Naive thymus-derived CD4-positive, alpha-beta T cell (primary cell): ENCODE data around the gene ARFGAP2. TPM values are rescaled to one million over a fixed set of nuclear protein-coding genes. Genes with fewer than 3 reads are reported as not detected.

Experiments
- ATAC-seq: fragments of 150-1000 bp; cut with Tn5 transposase; 2 replicates; pipeline ENCODE4 v1.10.0; 2021; ENCODE audit warnings: mild to moderate bottlenecking, moderate library complexity
- CTCF ChIA-PET: fragments of 350-600 bp; sonication (Branson Sonifier 250); formaldehyde crosslinking; loops from one replicate; lab custom pipeline; 2021; ENCODE audit warnings: antibody characterized with exemption; lab: Charles Lee
- POLR2A ChIA-PET: fragments of 350-600 bp; sonication (Branson Sonifier 250); formaldehyde crosslinking; loops from one replicate; lab custom pipeline; 2021; ENCODE audit warnings: antibody characterized with exemption, inconsistent platforms; lab: Charles Lee
- DNase-seq, 9 donors: peaks; one replicate each; pipeline versions ENCODE4 v3.0.0 to v3.0.0-alpha.2; 2020 to 2022; ENCODE audit warnings: mixed read lengths in 1 of 9
- H3K27ac ChIP-seq: one replicate; pipeline ENCODE4 v1.7.0; 2013; ENCODE audit warnings: mild to moderate bottlenecking, low read depth, low read length, moderate library complexity
- H3K27me3 ChIP-seq, 2 donors: one replicate each; pipeline ENCODE4 v1.7.0; 2013; ENCODE audit warnings: low read length in 2 of 2, mild to moderate bottlenecking in 2 of 2, moderate library complexity in 2 of 2; ENCODE audit not compliant: control insufficient read depth in 2 of 2, insufficient read depth in 2 of 2
- H3K36me3 ChIP-seq, 3 experiments: 1 replicate in 2 of 3; 2 replicates in 1 of 3; pipeline ENCODE4 v1.7.0; 2013; ENCODE audit warnings: low read length in 3 of 3, mild to moderate bottlenecking in 3 of 3, moderate library complexity in 1 of 3; ENCODE audit not compliant: insufficient read depth in 3 of 3, control insufficient read depth in 2 of 3
- H3K4me1 ChIP-seq, 2 donors: one replicate each; pipeline ENCODE4 v1.7.0; 2013; ENCODE audit warnings: low read length in 2 of 2, mild to moderate bottlenecking in 2 of 2, moderate library complexity in 1 of 2; ENCODE audit not compliant: control insufficient read depth in 2 of 2, insufficient read depth in 2 of 2
- H3K4me3 ChIP-seq: 2 replicates; pipeline ENCODE4 v1.7.0; 2013; ENCODE audit warnings: mild to moderate bottlenecking, low read length
- H3K9me3 ChIP-seq, 3 experiments: 1 replicate in 2 of 3; 2 replicates in 1 of 3; pipeline ENCODE4 v1.7.0; 2013; ENCODE audit warnings: low read length in 3 of 3; ENCODE audit not compliant: control insufficient read depth in 2 of 3
- H3K27ac Mint-ChIP-seq, 9 donors: one replicate each; pipeline ENCODE4 v1.8.0; 2020 to 2022; ENCODE audit warnings: mixed read lengths in 9 of 9, mild to moderate bottlenecking in 8 of 9, moderate library complexity in 5 of 9, inconsistent platforms in 2 of 9
- H3K27me3 Mint-ChIP-seq, 5 donors: one replicate each; pipeline ENCODE4 v1.8.0; 2021 to 2022; ENCODE audit warnings: mixed read lengths in 5 of 5, mild to moderate bottlenecking in 1 of 5
- H3K36me3 Mint-ChIP-seq, 5 donors: one replicate each; pipeline ENCODE4 v1.8.0; 2020 to 2022; ENCODE audit warnings: mixed read lengths in 5 of 5, mild to moderate bottlenecking in 3 of 5, inconsistent platforms in 1 of 5
- H3K4me1 Mint-ChIP-seq, 7 donors: one replicate each; pipeline ENCODE4 v1.8.0; 2020 to 2022; ENCODE audit warnings: mixed read lengths in 7 of 7, mild to moderate bottlenecking in 3 of 7, inconsistent platforms in 1 of 7
- H3K4me3 Mint-ChIP-seq, 10 donors: one replicate each; pipeline ENCODE4 v1.8.0; 2020 to 2022; ENCODE audit warnings: mild to moderate bottlenecking in 10 of 10, mixed read lengths in 10 of 10, moderate library complexity in 6 of 10, inconsistent platforms in 2 of 10
- H3K9me3 Mint-ChIP-seq, 11 donors: one replicate each; pipeline ENCODE4 v1.8.0; 2020 to 2022; ENCODE audit warnings: mixed read lengths in 11 of 11, mild to moderate bottlenecking in 4 of 11, inconsistent platforms in 1 of 11, moderate library complexity in 1 of 11
- intact Hi-C, 2 donors: fragments of 100-400 bp; cut with micrococcal nuclease; formaldehyde crosslinking; loops; one replicate each; pipeline ENCODE4 v1.15.1; 2023
- polyA plus RNA-seq, 2 donors: library from polyadenylated mRNA; unstranded; fragments of 300-500 nt; fragmentation: Illumina TruSeq; gene quantifications; one replicate each; pipeline ENCODE4 v1.2.3, GENCODE V29; 2021
- total RNA-seq, 6 experiments: library from RNA in 5 of 6; stranded (reverse) in 5 of 6; gene quantifications; 1 replicate in 5 of 6; 2 replicates in 1 of 6; pipeline ENCODE4 v1.2.3 and lab custom pipeline; 2021 to 2026

Gene ARFGAP2
- total and polyA plus RNA-seq, 7 experiments from 2014 or later = 107 to 220 (median 145) TPM

DNA sequence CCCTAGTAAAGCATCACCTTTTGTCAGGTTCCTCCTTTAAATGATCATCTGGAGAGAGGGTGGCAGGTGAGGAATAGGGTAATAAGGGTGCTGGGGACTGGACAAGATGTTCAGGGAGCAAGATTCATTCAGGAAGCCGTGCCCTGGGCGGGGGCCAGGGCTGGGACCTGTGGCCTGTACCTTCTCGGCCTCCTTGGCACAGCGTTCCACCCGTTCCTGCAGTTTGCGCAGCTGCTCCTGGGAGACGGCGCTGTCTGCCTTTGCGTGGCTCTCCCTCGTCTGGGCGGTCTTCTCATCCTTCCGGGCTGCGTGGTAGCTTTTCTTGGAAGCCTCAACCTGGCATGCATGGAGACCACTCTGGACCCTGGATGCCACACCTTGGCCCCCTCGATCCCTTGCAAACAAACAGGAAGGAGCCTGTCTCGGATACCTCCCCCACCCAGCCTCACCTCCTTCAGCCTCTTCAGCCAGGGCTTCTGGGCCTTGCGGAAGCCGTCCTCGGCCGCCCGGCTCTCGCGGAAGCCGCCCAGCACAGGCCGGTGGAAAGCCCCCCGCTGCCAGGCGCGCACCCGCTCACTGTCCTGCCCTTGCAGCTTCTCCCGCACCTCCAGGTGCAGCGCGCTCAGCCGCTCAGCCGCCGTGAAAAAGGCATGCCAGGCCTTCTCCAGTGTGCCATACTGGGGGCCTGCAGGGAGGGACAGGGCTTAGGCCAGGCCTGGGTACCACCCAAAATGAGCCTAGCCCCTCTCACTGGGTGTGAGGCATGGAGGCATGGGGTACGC is 3.5 kb upstream of the ARFGAP2 start:
- no peak for ATAC-seq
- Histone ChIP-seq H3K4me3 (no peak overlapping the region), H3K27me3 (peaks cover 0 to 7% of the 10 kb centered on the region in 2 donors), H3K27ac (no peak overlapping the region), H3K9me3 (no peaks in the 10 kb centered on the region), H3K4me1 (peaks cover 18 to 19% of the 10 kb centered on the region in 2 donors), H3K36me3 (peaks cover 0 to 8% (median 0%) of the 10 kb centered on the region in 3 experiments)
- no peak for DNase-seq
- ChIA-PET CTCF (interaction anchor here (0.5 to 1.2 kb wide), 6 partner anchors 67 to 756 kb away, joined by 3 to 5 read pairs (median 4); partner anchors contain the start of gene ACP2), POLR2A (interaction anchor here (1.4 to 5.9 kb wide), 3 partner anchors 35 to 90 kb away, joined by 4 to 48 read pairs (median 9); partner anchors contain the start of gene DDB2)
- peaks cover 4 to 13% (median 4%) of the 10 kb centered on the region in 5 donors for H3K27me3 Mint-ChIP-seq
- H3K36me3 Mint-ChIP-seq = peaks cover 0 to 2% (median 0%) of the 10 kb centered on the region in 5 donors
- intact Hi-C loops = no loop called here
- peaks cover 0 to 5% (median 0%) of the 10 kb centered on the region in 11 donors for H3K9me3 Mint-ChIP-seq
- H3K27ac Mint-ChIP-seq = peak overlapping the region in 2 of 9 donors; percentile 20 to 28
- peak overlapping the region in 1 of 10 donors; percentile 69 for H3K4me3 Mint-ChIP-seq
- peaks cover 14 to 30% (median 22%) of the 10 kb centered on the region in 7 donors for H3K4me1 Mint-ChIP-seq

- DNase-seq (peak in 5 of 9 donors; percentile 24 to 44 (median 33)), ATAC-seq (no peak)
- no peaks in the 10 kb centered on the region for H3K9me3 ChIP-seq
- Mint-ChIP-seq H3K36me3 (peaks cover 0 to 2% (median 0%) of the 10 kb centered on the region in 5 donors), H3K27me3 (peaks cover 4 to 13% (median 4%) of the 10 kb centered on the region in 5 donors), H3K27ac (peak overlapping the region in 5 of 9 donors; percentile 20 to 83 (median 56)), H3K9me3 (peaks cover 0 to 5% (median 0%) of the 10 kb centered on the region in 11 donors), H3K4me1 (peaks cover 14 to 36% (median 22%) of the 10 kb centered on the region in 7 donors), H3K4me3 (peak overlapping the region in 2 of 10 donors; percentile 55 to 69)
- CTCF ChIA-PET = interaction anchor here (0.5 to 1.2 kb wide), 6 partner anchors 18 to 756 kb away, joined by 3 to 5 read pairs (median 3); partner anchors contain the start of gene ACP2
- peaks cover 19 to 24% of the 10 kb centered on the region in 2 donors for H3K4me1 ChIP-seq
- POLR2A ChIA-PET = interaction anchor here (1.4 to 5.9 kb wide), 3 partner anchors 35 to 91 kb away, joined by 4 to 48 read pairs (median 9); partner anchors contain the start of gene DDB2
- H3K27ac ChIP-seq = no peak overlapping the region
- H3K36me3 ChIP-seq = peaks cover 0 to 13% (median 0%) of the 10 kb centered on the region in 3 experiments
- H3K4me3 ChIP-seq = no peak overlapping the region
- peaks cover 0 to 7% of the 10 kb centered on the region in 2 donors for H3K27me3 ChIP-seq
- intact Hi-C loops = loop anchor here (5.0 to 10.0 kb wide), 8 partner anchors 173 to 1262 kb away; partner anchors contain the start of genes AGBL2 (in 1 of the 2), CELF1 (in 1 of the 2), DGKZ (in 1 of the 2) and MYBPC3 (in 1 of the 2)
Observed at GRCh38 chr11:47179655-47179991, 2.9 kb upstream of the ARFGAP2 start.

DNA sequence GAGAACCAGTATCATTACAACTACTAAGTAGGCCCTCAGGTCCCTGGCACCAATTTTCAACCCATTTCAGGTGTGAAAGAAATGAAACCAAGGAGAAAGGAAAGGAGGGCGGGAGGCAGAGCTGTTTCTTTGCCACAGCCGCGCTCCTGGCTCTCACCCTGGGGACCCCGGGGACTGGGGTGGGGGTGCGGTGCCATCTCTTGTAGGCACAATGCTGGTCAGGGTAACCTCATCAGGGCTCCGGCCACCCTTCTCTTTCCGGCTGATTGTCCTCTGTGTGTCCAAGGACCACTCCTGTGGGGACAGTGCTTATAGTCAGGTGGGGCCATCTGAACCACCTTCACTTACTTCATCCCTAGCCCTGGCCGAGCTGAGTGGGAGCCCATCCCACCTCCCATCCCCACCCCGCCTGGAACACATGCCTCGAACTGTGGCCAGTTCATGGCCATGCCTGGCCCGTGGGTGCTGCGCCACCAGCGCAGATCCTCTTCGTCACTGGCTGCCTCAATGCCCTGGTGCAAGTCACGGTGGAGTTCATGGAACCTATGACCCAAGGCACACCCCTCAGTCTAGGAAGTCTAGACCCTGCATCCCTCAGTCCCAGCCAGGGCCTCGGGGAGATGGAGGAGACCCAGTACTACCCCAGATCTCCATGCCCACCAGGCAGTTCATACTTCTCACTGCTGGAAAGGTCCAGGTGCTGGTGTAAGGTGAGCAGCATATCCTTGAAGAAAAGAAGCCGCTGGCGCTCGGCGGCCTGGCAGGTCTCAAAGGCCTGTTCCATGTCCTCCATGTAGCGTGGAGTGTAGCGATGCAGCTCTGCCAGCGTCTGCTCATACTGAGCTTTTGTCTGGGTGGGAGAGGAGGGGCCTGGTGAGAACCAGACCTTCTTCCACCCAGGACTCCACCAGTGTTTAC is 2.3 kb upstream of the ARFGAP2 start:
- Mint-ChIP-seq H3K27ac (peak overlapping the region in 5 of 9 donors; percentile 28 to 97 (median 63)), H3K27me3 (peaks cover 0 to 8% (median 0%) of the 10 kb centered on the region in 5 donors), H3K4me3 (peak overlapping the region in 2 of 10 donors; percentile 2 to 55), H3K4me1 (peaks cover 14 to 38% (median 23%) of the 10 kb centered on the region in 7 donors), H3K36me3 (peaks cover 0 to 2% (median under 1%) of the 10 kb centered on the region in 5 donors), H3K9me3 (peaks cover 0 to 4% (median 0%) of the 10 kb centered on the region in 11 donors)
- peaks cover 0 to 17% (median 0%) of the 10 kb centered on the region in 3 experiments for H3K36me3 ChIP-seq
- DNase-seq = no peak
- no peak overlapping the region for H3K27ac ChIP-seq
- H3K9me3 ChIP-seq = no peaks in the 10 kb centered on the region
- H3K4me1 ChIP-seq = peaks cover 19 to 24% of the 10 kb centered on the region in 2 donors
- no peak for ATAC-seq
- peaks cover 0 to 7% of the 10 kb centered on the region in 2 donors for H3K27me3 ChIP-seq
- ChIA-PET CTCF (interaction anchor here (0.7 to 1.6 kb wide), 9 partner anchors 17 to 508 kb away, joined by 3 to 15 read pairs (median 4); partner anchors contain the start of gene ACP2), POLR2A (interaction anchor here (0.5 to 5.9 kb wide), 10 partner anchors 8 to 396 kb away, joined by 3 to 48 read pairs (median 8); partner anchors contain the start of genes ACP2, DDB2, MADD and PACSIN3)
- H3K4me3 ChIP-seq = no peak overlapping the region
- intact Hi-C loops = loop anchor here (5.0 to 10.0 kb wide), 8 partner anchors 173 to 1262 kb away; partner anchors contain the start of genes AGBL2 (in 1 of the 2), CELF1 (in 1 of the 2), DGKZ (in 1 of the 2) and MYBPC3 (in 1 of the 2)

GRCh38 chr11:47178316-47178715 is 1.6 kb upstream of the ARFGAP2 start:
- Histone ChIP-seq H3K4me1 (peaks cover 19 to 24% of the 10 kb centered on the region in 2 donors), H3K36me3 (peaks cover 0 to 24% (median 0%) of the 10 kb centered on the region in 3 experiments), H3K27me3 (peaks cover 0 to 4% of the 10 kb centered on the region in 2 donors), H3K27ac (no peak overlapping the region), H3K9me3 (no peaks in the 10 kb centered on the region), H3K4me3 (no peak overlapping the region)
- no peak for DNase-seq
- no peak for ATAC-seq
- H3K4me1 Mint-ChIP-seq = peaks cover 19 to 44% (median 30%) of the 10 kb centered on the region in 7 donors
- peaks cover 0 to 4% (median 0%) of the 10 kb centered on the region in 11 donors for H3K9me3 Mint-ChIP-seq
- intact Hi-C loops = loop anchor here (5.0 to 10.0 kb wide), 8 partner anchors 174 to 1261 kb away; partner anchors contain the start of genes AGBL2 (in 1 of the 2), CELF1 (in 1 of the 2), DGKZ (in 1 of the 2) and MYBPC3 (in 1 of the 2)
- H3K4me3 Mint-ChIP-seq = no peak overlapping the region
- peaks cover 0 to 1% (median 0%) of the 10 kb centered on the region in 5 donors for H3K27me3 Mint-ChIP-seq
- peak overlapping the region in 6 of 9 donors; percentile 22 to 97 (median 65) for H3K27ac Mint-ChIP-seq
- POLR2A ChIA-PET = interaction anchor here (0.5 to 5.9 kb wide), 11 partner anchors 9 to 397 kb away, joined by 3 to 48 read pairs (median 7); partner anchors contain the start of genes ACP2, DDB2, MADD and PACSIN3
- peaks cover 0 to 8% (median 5%) of the 10 kb centered on the region in 5 donors for H3K36me3 Mint-ChIP-seq
- CTCF ChIA-PET = interaction anchor here (0.6 to 1.8 kb wide), 10 partner anchors 16 to 275 kb away, joined by 3 to 15 read pairs (median 4); partner anchors contain the start of genes ACP2 and DDB2

DNA sequence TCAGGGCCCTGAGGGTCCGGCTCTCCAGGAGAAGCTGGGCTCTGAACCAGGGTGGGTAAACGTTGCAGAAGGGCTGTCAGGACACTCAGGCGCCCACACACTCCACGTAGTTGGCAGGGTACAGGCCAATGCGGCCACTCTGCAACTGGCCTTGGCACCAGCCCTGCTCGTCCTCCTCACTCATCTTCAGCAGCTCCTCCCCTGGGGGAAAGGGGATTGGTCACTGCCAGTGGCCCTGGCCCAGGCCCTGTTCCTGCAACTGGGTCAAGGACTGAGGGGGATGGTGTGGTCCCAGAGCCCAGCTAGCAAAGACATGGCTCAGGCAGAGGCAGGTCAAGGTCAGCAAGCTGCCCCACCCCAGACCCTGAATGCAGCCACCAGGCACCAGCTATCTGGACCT is 1.2 kb upstream of the ARFGAP2 start:
- Histone ChIP-seq H3K36me3 (peaks cover 0 to 28% (median 0%) of the 10 kb centered on the region in 3 experiments), H3K27ac (peak overlapping the region; percentile 97), H3K27me3 (no peaks in the 10 kb centered on the region), H3K4me1 (peaks cover 19 to 27% of the 10 kb centered on the region in 2 donors), H3K9me3 (no peaks in the 10 kb centered on the region), H3K4me3 (peak overlapping the region; percentile 93)
- Mint-ChIP-seq H3K27ac (peak overlapping the region; percentile 97 to 100 (median 99)), H3K9me3 (peaks cover 0 to 4% (median 0%) of the 10 kb centered on the region in 11 donors), H3K4me1 (peaks cover 19 to 49% (median 34%) of the 10 kb centered on the region in 7 donors), H3K36me3 (peaks cover 0 to 10% (median 5%) of the 10 kb centered on the region in 5 donors), H3K4me3 (peak overlapping the region; percentile 92 to 99 (median 98)), H3K27me3 (no peaks in the 10 kb centered on the region)
- DNase-seq = no peak
- intact Hi-C loops = loop anchor here (1.0 to 10.0 kb wide), 28 partner anchors 8 to 1335 kb away; partner anchors contain the start of genes ACP2 (in 2 of the 2), CELF1 (in 2 of the 2), DDB2 (in 2 of the 2) and PACSIN3 (in 2 of the 2)
- POLR2A ChIA-PET = interaction anchor here (0.8 to 5.9 kb wide), 10 partner anchors 8 to 397 kb away, joined by 3 to 48 read pairs (median 8); partner anchors contain the start of genes ACP2, DDB2, MADD and PACSIN3
- CTCF ChIA-PET = interaction anchor here (0.6 to 1.8 kb wide), 10 partner anchors 25 to 275 kb away, joined by 3 to 15 read pairs (median 4); partner anchors contain the start of genes ACP2 and DDB2
- ATAC-seq = no peak
